HepG2 (cell line): ENCODE measurements around the gene NCF4. TPM values are rescaled to one million over a fixed set of nuclear protein-coding genes. Genes with fewer than 3 reads are reported as not detected.

Experiments used
- ATAC-seq: fragments of 200-7000 bp; cut with Tn5 transposase; 3 replicates; pipeline ENCODE4 v1.9.1; 2020; ENCODE audit warnings: mild to moderate bottlenecking, moderate library complexity
- BruUV-seq: library from RNA; stranded (reverse); fragments of 400-500 nt; replicated peaks from 2 replicates; lab custom pipeline; 2021; lab: Mats Ljungman, UMichigan
- CTCF ChIA-PET: fragments of 300-600 bp; formaldehyde crosslinking; extraction: SDS; loops from one replicate; lab custom pipeline; 2021; ENCODE audit warnings: low total read pairs, inconsistent platforms, low intra/inter-chr PET ratio; lab: Yijun Ruan, JAX
- POLR2A ChIA-PET: fragments of 350-600 bp; sonication (Branson Sonifier 250); formaldehyde crosslinking; loops from one replicate; lab custom pipeline; 2020; ENCODE audit warnings: antibody characterized with exemption, inconsistent platforms; lab: Yijun Ruan, JAX
- DNase-seq: peaks from one replicate; pipeline ENCODE4 v3.0.0-alpha.2; 2015; ENCODE audit warnings: low spot score
- FAIRE-seq: peaks from 3 replicates; lab custom pipeline; 2011; peaks lifted over from hg19 to GRCh38; lab: Jason Lieb, UNC
- H2AFZ ChIP-seq: one replicate; pipeline ENCODE4 v1.6.1; 2011; ENCODE audit warnings: low read length, inconsistent platforms
- H3K27ac ChIP-seq: fragments of 300-600 bp; 3 replicates; pipeline ENCODE4 v1.8.0; 2011; ENCODE audit warnings: mixed run types, mild to moderate bottlenecking, mixed read lengths, low read length, inconsistent platforms; ENCODE audit not compliant: insufficient read depth; ENCODE audit errors: extremely low read length
- H3K27me3 ChIP-seq, 2 experiments: fragments of 200-600 bp in 1 of 2; 2 replicates in 1 of 2; 3 replicates in 1 of 2; pipeline versions ENCODE4 v1.6.0 to v1.8.0; 2011; ENCODE audit warnings: low read length in 2 of 2, mild to moderate bottlenecking in 2 of 2, moderate library complexity in 2 of 2, inconsistent platforms in 1 of 2; ENCODE audit not compliant: insufficient read depth in 2 of 2, control insufficient read depth in 1 of 2
- H3K36me3 ChIP-seq, 2 experiments: fragments of 200-600 bp in 1 of 2; replicated peaks in 1 of 2; 2 replicates in 1 of 2; 3 replicates in 1 of 2; pipeline versions ENCODE4 v1.5.1 to v1.8.0; 2011; ENCODE audit warnings: low read length in 2 of 2, inconsistent platforms in 1 of 2; ENCODE audit not compliant: insufficient read depth in 2 of 2, control insufficient read depth in 1 of 2
- H3K4me1 ChIP-seq: 2 replicates; pipeline ENCODE4 v1.5.1; 2012; ENCODE audit warnings: low read length, inconsistent platforms; ENCODE audit not compliant: insufficient read depth
- H3K4me2 ChIP-seq: 2 replicates; pipeline ENCODE4 v1.6.0; 2011; ENCODE audit warnings: low read depth, low read length, inconsistent platforms
- H3K4me3 ChIP-seq, 3 experiments: fragments of 200-600 bp in 1 of 3; sonication (generic), shearing (Covaris generic) in 1 of 3; replicated peaks in 1 of 3; 2 replicates each; pipeline ENCODE4 v1.5.1; 2011 to 2016; ENCODE audit warnings: low read length in 3 of 3, inconsistent platforms in 2 of 3, low read depth in 2 of 3, mild to moderate bottlenecking in 2 of 3, control low read depth in 1 of 3, mixed read lengths in 1 of 3; ENCODE audit not compliant: insufficient read depth in 1 of 3
- H3K79me2 ChIP-seq: one replicate; pipeline ENCODE4 v1.6.1; 2011; ENCODE audit warnings: low read length, inconsistent platforms; ENCODE audit not compliant: insufficient read depth
- H3K9ac ChIP-seq: 2 replicates; pipeline ENCODE4 v1.6.0; 2011; ENCODE audit warnings: mild to moderate bottlenecking, low read depth, low read length, inconsistent platforms; ENCODE audit not compliant: insufficient read depth
- H3K9me3 ChIP-seq: 2 replicates; pipeline ENCODE4 v1.5.1; 2012; ENCODE audit warnings: mild to moderate bottlenecking, low read length
- H4K20me1 ChIP-seq: 2 replicates; pipeline ENCODE4 v1.6.0; 2011; ENCODE audit warnings: inconsistent platforms, mild to moderate bottlenecking, low read length, moderate library complexity; ENCODE audit not compliant: insufficient read depth
- AHR ChIP-seq: IDR thresholded peaks from 2 replicates; pipeline ENCODE4 v1.6.1; 2018; ENCODE audit warnings: missing genetic modification reagents, missing compliant biosample characterization
- GZF1 ChIP-seq: sonication (generic); formaldehyde crosslinking; IDR thresholded peaks from 2 replicates; pipeline ENCODE4 v1.5.1; 2020; ENCODE audit warnings: mild to moderate bottlenecking, missing genetic modification reagents
- HMGA1 ChIP-seq: sonication (generic); formaldehyde crosslinking; conservative IDR thresholded peaks from 2 replicates; pipeline ENCODE4 v1.4.0; 2020; ENCODE audit warnings: missing genetic modification reagents
- NCOA5 ChIP-seq: sonication (generic); formaldehyde crosslinking; IDR thresholded peaks from 2 replicates; pipeline ENCODE4 v1.4.0; 2020; ENCODE audit warnings: missing genetic modification reagents
- PRMT3 ChIP-seq: sonication (generic); formaldehyde crosslinking; IDR thresholded peaks from 2 replicates; pipeline ENCODE4 v1.8.1; 2022; ENCODE audit warnings: low read depth, mild to moderate bottlenecking, moderate library complexity, missing genetic modification reagents, borderline replicate concordance
- SMARCE1 ChIP-seq: fragments of 450-650 bp; IDR thresholded peaks from 2 replicates; pipeline ENCODE4 v1.6.1; 2017; ENCODE audit warnings: borderline replicate concordance
- STAT5B ChIP-seq: sonication (generic); formaldehyde crosslinking; IDR thresholded peaks from 2 replicates; pipeline ENCODE4 v1.4.0; 2020; ENCODE audit warnings: missing genetic modification reagents
- YEATS4 ChIP-seq: sonication (generic); formaldehyde crosslinking; IDR thresholded peaks from 2 replicates; pipeline ENCODE4 v1.4.0; 2020; ENCODE audit warnings: missing genetic modification reagents, borderline replicate concordance
- ZBTB1 ChIP-seq: sonication (generic); formaldehyde crosslinking; IDR thresholded peaks from 2 replicates; pipeline ENCODE4 v1.4.0; 2020; ENCODE audit warnings: missing genetic modification reagents, borderline replicate concordance
- ZNF329 ChIP-seq: sonication (generic); formaldehyde crosslinking; IDR thresholded peaks from 2 replicates; pipeline ENCODE4 v1.9.0; 2021; ENCODE audit warnings: low read depth, mild to moderate bottlenecking, missing genetic modification reagents
- ZNF44 ChIP-seq: sonication (generic); formaldehyde crosslinking; IDR thresholded peaks from 2 replicates; pipeline ENCODE4 v1.5.1; 2020; ENCODE audit warnings: mild to moderate bottlenecking, missing genetic modification reagents
- ZNF496 ChIP-seq: sonication (generic); formaldehyde crosslinking; IDR thresholded peaks from 2 replicates; pipeline ENCODE4 v1.8.1; 2023; ENCODE audit warnings: mild to moderate bottlenecking, moderate library complexity, missing genetic modification reagents; ENCODE audit not compliant: insufficient replicate concordance
- ZNF549 ChIP-seq: sonication (generic); formaldehyde crosslinking; IDR thresholded peaks from 2 replicates; pipeline ENCODE4 v1.5.0; 2020; ENCODE audit warnings: missing genetic modification reagents
- ZNF558 ChIP-seq: sonication (generic); formaldehyde crosslinking; IDR thresholded peaks from 2 replicates; pipeline ENCODE4 v1.9.0; 2022; ENCODE audit warnings: mild to moderate bottlenecking, missing genetic modification reagents, borderline replicate concordance
- ZNF564 ChIP-seq: sonication (generic); formaldehyde crosslinking; IDR thresholded peaks from 2 replicates; pipeline ENCODE4 v1.8.1; 2023; ENCODE audit warnings: mild to moderate bottlenecking, missing genetic modification reagents
- ZNF766 ChIP-seq: sonication (generic); formaldehyde crosslinking; IDR thresholded peaks from 2 replicates; pipeline ENCODE4 v1.5.0; 2020; ENCODE audit warnings: missing genetic modification reagents, borderline replicate concordance
- WGBS: methylation state at CpG from one replicate; pipeline ENCODE4 v1.1.6; 2017; ENCODE audit warnings: low lambda C conversion rate; 5-methylcytosine and 5-hydroxymethylcytosine counted together
- in situ Hi-C: cut with HindIII; loops from 2 replicates; pipeline ENCODE4 v1.10.0; 2017; ENCODE audit warnings: low pct_unique_long_range_greater_than_20kb; ENCODE audit not compliant: extremely low pct_ligation_motif_present
- intact Hi-C: fragments of 100-400 bp; cut with micrococcal nuclease; formaldehyde crosslinking; loops from one replicate; pipeline ENCODE4 v1.10.0; 2022; ENCODE audit not compliant: unreplicated experiment
- polyA plus RNA-seq, 8 experiments: library from polyadenylated mRNA; depleted of rRNA in 3 of 8; stranded (reverse) in 7 of 8; unstranded in 1 of 8; fragments of >200 nt; fragmentation: Illumina TruSeq in 4 of 8; extraction: Trizol in 4 of 8; gene quantifications; 2 replicates each; pipeline versions ENCODE4 v1.2.1 to v1.2.3, GENCODE V29; 2011 to 2016; ENCODE audit warnings: low read depth in 4 of 8, missing spikeins in 1 of 8, mixed read lengths in 1 of 8; ENCODE audit not compliant: insufficient read depth in 1 of 8
- total RNA-seq, 5 experiments: library from RNA; depleted of rRNA; stranded (reverse); fragments of >200 nt; fragmentation: Illumina TruSeq; extraction: Trizol; gene quantifications; 2 replicates each; pipeline ENCODE4 v1.2.3, GENCODE V29; 2016; ENCODE audit warnings: low read depth in 1 of 5
- TF ChIP-seq, protein P1 (sequence below): sonication (generic); formaldehyde crosslinking; IDR thresholded peaks from 2 replicates; pipeline ENCODE4 v1.4.0; 2020; ENCODE audit warnings: missing genetic modification reagents
- TF ChIP-seq, protein P2 (sequence below): sonication (generic); formaldehyde crosslinking; IDR thresholded peaks from 2 replicates; pipeline ENCODE4 v1.5.0; 2020; ENCODE audit warnings: missing genetic modification reagents

The NCF4 gene
- total and polyA plus RNA-seq, 2 of the 13 experiments (the other 11 are each of a cell fraction or from before 2014, with no cell fraction given) = not detected

DNA sequence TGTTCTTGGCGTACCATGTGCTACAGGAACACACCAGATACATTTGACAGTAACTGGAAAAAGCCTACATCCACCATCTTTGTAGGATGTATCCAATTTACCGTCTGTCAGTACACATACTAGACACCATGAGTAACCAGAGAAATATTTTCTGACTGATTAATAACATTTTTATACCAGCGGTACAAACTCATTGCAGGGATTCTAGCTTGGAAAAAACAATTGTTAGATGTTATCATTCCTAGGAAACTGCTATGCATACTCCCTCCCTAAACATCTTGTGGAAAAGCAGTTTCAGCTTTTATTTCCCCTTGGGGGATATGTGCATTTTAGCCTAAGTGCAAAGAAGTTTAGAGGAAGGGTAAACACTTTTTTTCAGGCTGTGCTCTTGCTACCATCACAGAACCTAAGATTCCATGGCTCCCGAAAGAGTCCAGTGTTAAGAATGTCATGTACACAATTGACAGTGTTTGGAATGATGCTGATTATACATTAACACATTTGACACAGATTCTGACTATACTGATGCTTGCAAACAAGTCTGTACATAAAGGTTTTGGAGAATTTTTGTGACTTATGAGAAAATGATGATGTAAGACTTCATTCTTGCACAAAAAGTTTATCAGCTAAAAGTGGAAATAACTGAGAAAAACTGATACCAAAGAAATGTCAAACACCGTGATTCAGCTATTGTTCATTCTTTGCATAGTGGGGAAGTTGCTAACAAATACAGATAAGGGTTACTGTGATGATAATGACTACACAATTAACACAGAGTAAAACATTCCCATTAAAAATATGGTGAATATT is 23.7 kb downstream of the NCF4 start:
- BruUV-seq = no TSS peak
- H3K79me2 ChIP-seq = no peaks in the 10 kb centered on the region
- no peaks in the 10 kb centered on the region for H4K20me1 ChIP-seq
- 0% methylated on average over 5 of the region's 5 CpGs for WGBS
- DNase-seq (no peak), ATAC-seq (no peak), FAIRE-seq (no peak)
- peaks cover 0 to 18% of the 10 kb centered on the region in 2 experiments; a peak in 2 of 5 replicates for H3K27me3 ChIP-seq
- intact Hi-C loops = no loop called here
- in situ Hi-C loops = no loop called here
- H3K27ac ChIP-seq = no peak overlapping the region
- CTCF ChIA-PET = no interaction called here
- POLR2A ChIA-PET = no interaction called here
- no peak overlapping the region for H3K4me2 ChIP-seq
- TF ChIP-seq HMGA1 (CRISPR knock-in tag) = no peak
- TF ChIP-seq ZNF496 (CRISPR knock-in tag) = no peak
- TF ChIP-seq NCOA5 (CRISPR knock-in tag) = no peak
- TF ChIP-seq, protein P1, sequence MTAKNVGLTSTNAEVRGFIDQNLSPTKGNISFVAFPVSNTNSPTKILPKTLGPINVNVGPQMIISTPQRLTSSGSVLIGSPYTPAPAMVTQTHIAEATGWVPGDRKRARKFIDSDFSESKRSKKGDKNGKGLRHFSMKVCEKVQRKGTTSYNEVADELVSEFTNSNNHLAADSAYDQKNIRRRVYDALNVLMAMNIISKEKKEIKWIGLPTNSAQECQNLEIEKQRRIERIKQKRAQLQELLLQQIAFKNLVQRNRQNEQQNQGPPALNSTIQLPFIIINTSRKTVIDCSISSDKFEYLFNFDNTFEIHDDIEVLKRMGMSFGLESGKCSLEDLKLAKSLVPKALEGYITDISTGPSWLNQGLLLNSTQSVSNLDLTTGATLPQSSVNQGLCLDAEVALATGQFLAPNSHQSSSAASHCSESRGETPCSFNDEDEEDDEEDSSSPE = no peak
- no peak for TF ChIP-seq ZNF44 (CRISPR knock-in tag)
- no peak for TF ChIP-seq ZNF329 (CRISPR knock-in tag)
- TF ChIP-seq PRMT3 (CRISPR knock-in tag) = no peak
- no peak for TF ChIP-seq ZNF558 (CRISPR knock-in tag)
- TF ChIP-seq ZNF564 (CRISPR knock-in tag) = no peak
- TF ChIP-seq YEATS4 = no peak
- TF ChIP-seq AHR (CRISPR knock-in tag) = no peak
- TF ChIP-seq, protein P2, sequence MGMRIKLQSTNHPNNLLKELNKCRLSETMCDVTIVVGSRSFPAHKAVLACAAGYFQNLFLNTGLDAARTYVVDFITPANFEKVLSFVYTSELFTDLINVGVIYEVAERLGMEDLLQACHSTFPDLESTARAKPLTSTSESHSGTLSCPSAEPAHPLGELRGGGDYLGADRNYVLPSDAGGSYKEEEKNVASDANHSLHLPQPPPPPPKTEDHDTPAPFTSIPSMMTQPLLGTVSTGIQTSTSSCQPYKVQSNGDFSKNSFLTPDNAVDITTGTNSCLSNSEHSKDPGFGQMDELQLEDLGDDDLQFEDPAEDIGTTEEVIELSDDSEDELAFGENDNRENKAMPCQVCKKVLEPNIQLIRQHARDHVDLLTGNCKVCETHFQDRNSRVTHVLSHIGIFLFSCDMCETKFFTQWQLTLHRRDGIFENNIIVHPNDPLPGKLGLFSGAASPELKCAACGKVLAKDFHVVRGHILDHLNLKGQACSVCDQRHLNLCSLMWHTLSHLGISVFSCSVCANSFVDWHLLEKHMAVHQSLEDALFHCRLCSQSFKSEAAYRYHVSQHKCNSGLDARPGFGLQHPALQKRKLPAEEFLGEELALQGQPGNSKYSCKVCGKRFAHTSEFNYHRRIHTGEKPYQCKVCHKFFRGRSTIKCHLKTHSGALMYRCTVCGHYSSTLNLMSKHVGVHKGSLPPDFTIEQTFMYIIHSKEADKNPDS (CRISPR knock-in tag) = no peak
- TF ChIP-seq ZBTB1 = no peak
- TF ChIP-seq STAT5B = no peak
- no peak for TF ChIP-seq ZNF549
- TF ChIP-seq ZNF766 (CRISPR knock-in tag) = no peak
- TF ChIP-seq GZF1 (CRISPR knock-in tag) = no peak
- TF ChIP-seq SMARCE1 = no peak
- no peaks in the 10 kb centered on the region for H3K4me1 ChIP-seq
- no peak overlapping the region for H3K9ac ChIP-seq
- no peak overlapping the region for H2AFZ ChIP-seq
- no peak overlapping the region for H3K4me3 ChIP-seq
- H3K9me3 ChIP-seq = peaks cover 7% of the 10 kb centered on the region
- no peaks in the 10 kb centered on the region for H3K36me3 ChIP-seq
